Activated naive CD4-positive, alpha-beta T cell treated with anti-CD3 and anti-CD28 coated beads, Interleukin-2, amount 10 ng/mL, durations not matched to agents 7 days and 5 days (primary cell): ENCODE results near the gene IL26.
A peak's percentile ranks its signal among the peaks of the same experiment; 100 is the strongest.

Experiments
- CTCF ChIA-PET: fragments of 350-600 bp; sonication (Branson Sonifier 250); formaldehyde crosslinking; loops from one replicate; lab custom pipeline; 2021; ENCODE audit warnings: antibody characterized with exemption; lab: Charles Lee
- DNase-seq: peaks from one replicate; pipeline ENCODE4 v3.0.0-alpha.2; 2020
- H3K27ac Mint-ChIP-seq: one replicate; pipeline ENCODE4 v1.8.0; 2021; ENCODE audit warnings: mild to moderate bottlenecking, moderate library complexity, mixed read lengths
- H3K27me3 Mint-ChIP-seq: one replicate; pipeline ENCODE4 v1.8.0; 2021; ENCODE audit warnings: mild to moderate bottlenecking, mixed read lengths
- H3K36me3 Mint-ChIP-seq: one replicate; pipeline ENCODE4 v1.8.0; 2021; ENCODE audit warnings: mixed read lengths
- H3K4me1 Mint-ChIP-seq: one replicate; pipeline ENCODE4 v1.8.0; 2021; ENCODE audit warnings: mixed read lengths
- H3K4me3 Mint-ChIP-seq: one replicate; pipeline ENCODE4 v1.8.0; 2021; ENCODE audit warnings: mild to moderate bottlenecking, moderate library complexity, mixed read lengths
- H3K9me3 Mint-ChIP-seq: one replicate; pipeline ENCODE4 v1.8.0; 2021; ENCODE audit warnings: mixed read lengths

IL26 gene

GRCh38 chr12:68173792-68174191 is 51.8 kb downstream of the IL26 start:
- H3K4me1 Mint-ChIP-seq, result peaks cover 50% of the 10 kb centered on the region
- H3K27me3 Mint-ChIP-seq, result no peaks in the 10 kb centered on the region
- H3K9me3 Mint-ChIP-seq, result peaks cover 6% of the 10 kb centered on the region
- H3K4me3 Mint-ChIP-seq, result no peak overlapping the region
- no peak for DNase-seq
- CTCF ChIA-PET, result interaction anchor here (0.6 kb wide), 1 partner anchor 134 kb away, joined by 5 read pairs; no protein-coding TSS in a partner anchor
- peaks cover 5% of the 10 kb centered on the region for H3K36me3 Mint-ChIP-seq
- no peak overlapping the region for H3K27ac Mint-ChIP-seq

GRCh38 chr12:68170726-68171125 is 54.9 kb downstream of the IL26 start:
- Mint-ChIP-seq H3K36me3 (no peaks in the 10 kb centered on the region), H3K27me3 (no peaks in the 10 kb centered on the region), H3K4me3 (no peak overlapping the region), H3K4me1 (peaks cover 19% of the 10 kb centered on the region), H3K9me3 (peaks cover 5% of the 10 kb centered on the region), H3K27ac (no peak overlapping the region)
- no peak for DNase-seq
- CTCF ChIA-PET, result interaction anchor here (0.8 to 1.4 kb wide), 2 partner anchors 13 to 130 kb away, joined by 5 to 6 read pairs; no protein-coding TSS in a partner anchor

GRCh38 chr12:68169213-68169889 is 56.3 kb downstream of the IL26 start:
- no peak for DNase-seq
- no peak overlapping the region for H3K27ac Mint-ChIP-seq
- H3K9me3 Mint-ChIP-seq, result peaks cover under 1% of the 10 kb centered on the region
- no peaks in the 10 kb centered on the region for H3K36me3 Mint-ChIP-seq
- no peak overlapping the region for H3K4me3 Mint-ChIP-seq
- CTCF ChIA-PET, result interaction anchor here (0.6 to 1.2 kb wide), 2 partner anchors 11 to 54 kb away, joined by 3 to 7 read pairs; no protein-coding TSS in a partner anchor
- H3K27me3 Mint-ChIP-seq, result no peaks in the 10 kb centered on the region
- peaks cover 6% of the 10 kb centered on the region for H3K4me1 Mint-ChIP-seq

GRCh38 chr12:68166317-68166831 is 59.2 kb downstream of the IL26 start:
- CTCF ChIA-PET, result interaction anchor here (1.2 to 1.3 kb wide), 2 partner anchors 10 to 126 kb away, joined by 3 read pairs; no protein-coding TSS in a partner anchor
- H3K4me3 Mint-ChIP-seq, result no peak overlapping the region
- DNase-seq, result no peak
- H3K9me3 Mint-ChIP-seq, result no peaks in the 10 kb centered on the region
- H3K27me3 Mint-ChIP-seq, result no peaks in the 10 kb centered on the region
- no peaks in the 10 kb centered on the region for H3K36me3 Mint-ChIP-seq
- no peak overlapping the region for H3K27ac Mint-ChIP-seq
- H3K4me1 Mint-ChIP-seq, result peaks cover 12% of the 10 kb centered on the region

- Mint-ChIP-seq H3K36me3 (no peaks in the 10 kb centered on the region), H3K9me3 (no peaks in the 10 kb centered on the region), H3K27ac (no peak overlapping the region), H3K4me3 (no peak overlapping the region), H3K27me3 (no peaks in the 10 kb centered on the region), H3K4me1 (peaks cover 18% of the 10 kb centered on the region)
- CTCF ChIA-PET, result no interaction called here
- DNase-seq, result no peak
Observed at GRCh38 chr12:68163560-68164081, 62.0 kb downstream of the IL26 start.

GRCh38 chr12:68162374-68162773 is 63.2 kb downstream of the IL26 start:
- H3K27ac Mint-ChIP-seq, result no peak overlapping the region
- peaks cover 21% of the 10 kb centered on the region for H3K4me1 Mint-ChIP-seq
- CTCF ChIA-PET, result interaction anchor here (0.9 to 1.8 kb wide), 3 partner anchors 10 to 122 kb away, joined by 3 to 4 read pairs (median 3); no protein-coding TSS in a partner anchor
- no peaks in the 10 kb centered on the region for H3K36me3 Mint-ChIP-seq
- H3K4me3 Mint-ChIP-seq, result no peak overlapping the region
- no peaks in the 10 kb centered on the region for H3K9me3 Mint-ChIP-seq
- H3K27me3 Mint-ChIP-seq, result no peaks in the 10 kb centered on the region
- DNase-seq, result no peak

GRCh38 chr12:68159681-68160304 is 65.8 kb downstream of the IL26 start, which contains the start of gene IFNG:
IFNG (minus strand) TSS chr12:68159740; CDS start chr12:68159615, 125 bp downstream.
- no peaks in the 10 kb centered on the region for H3K27me3 Mint-ChIP-seq
- DNase-seq, result no peak
- H3K27ac Mint-ChIP-seq, result peak within 1 kb of the TSS; percentile 62
- H3K4me3 Mint-ChIP-seq, result peak within 1 kb of the TSS; percentile 14
- H3K36me3 Mint-ChIP-seq, result no peaks in the 10 kb centered on the region
- no peaks in the 10 kb centered on the region for H3K9me3 Mint-ChIP-seq
- CTCF ChIA-PET, result interaction anchor here (0.7 to 7.1 kb wide), 5 partner anchors 36 to 121 kb away, joined by 3 to 157 read pairs (median 19); no protein-coding TSS in a partner anchor
- H3K4me1 Mint-ChIP-seq, result peaks cover 30% of the 10 kb centered on the region

- CTCF ChIA-PET, result interaction anchor here (0.6 to 7.1 kb wide), 31 partner anchors 11 to 827 kb away, joined by 3 to 157 read pairs (median 5); no protein-coding TSS in a partner anchor
- no peaks in the 10 kb centered on the region for H3K9me3 Mint-ChIP-seq
- H3K36me3 Mint-ChIP-seq, result no peaks in the 10 kb centered on the region
- no peak overlapping the region for H3K27ac Mint-ChIP-seq
- no peak overlapping the region for H3K4me3 Mint-ChIP-seq
- no peaks in the 10 kb centered on the region for H3K27me3 Mint-ChIP-seq
- peaks cover 25% of the 10 kb centered on the region for H3K4me1 Mint-ChIP-seq
- DNase-seq, result no peak
Observed at GRCh38 chr12:68158432-68158831, 67.2 kb downstream of the IL26 start.

- Mint-ChIP-seq H3K27ac (no peak overlapping the region), H3K9me3 (no peaks in the 10 kb centered on the region), H3K36me3 (no peaks in the 10 kb centered on the region), H3K4me3 (no peak overlapping the region), H3K27me3 (no peaks in the 10 kb centered on the region), H3K4me1 (peaks cover 17% of the 10 kb centered on the region)
- CTCF ChIA-PET, result interaction anchor here (0.7 to 7.1 kb wide), 21 partner anchors 11 to 801 kb away, joined by 3 to 157 read pairs (median 5); no protein-coding TSS in a partner anchor
- no peak for DNase-seq
Observed at GRCh38 chr12:68157380-68157779, 68.2 kb downstream of the IL26 start.

GRCh38 chr12:68156636-68157035 is 69.0 kb downstream of the IL26 start:
- DNase-seq, result no peak
- Mint-ChIP-seq H3K27me3 (no peaks in the 10 kb centered on the region), H3K36me3 (no peaks in the 10 kb centered on the region), H3K4me3 (no peak overlapping the region), H3K4me1 (peaks cover 17% of the 10 kb centered on the region), H3K9me3 (no peaks in the 10 kb centered on the region), H3K27ac (no peak overlapping the region)
- CTCF ChIA-PET, result interaction anchor here (0.7 to 7.1 kb wide), 13 partner anchors 10 to 118 kb away, joined by 3 to 157 read pairs (median 5); no protein-coding TSS in a partner anchor

GRCh38 chr12:68154779-68155178 is 70.8 kb downstream of the IL26 start:
- CTCF ChIA-PET, result interaction anchor here (1.1 to 7.1 kb wide), 2 partner anchors 86 to 116 kb away, joined by 3 to 157 read pairs; no protein-coding TSS in a partner anchor
- Mint-ChIP-seq H3K4me1 (peaks cover 19% of the 10 kb centered on the region), H3K27ac (no peak overlapping the region), H3K27me3 (no peaks in the 10 kb centered on the region), H3K4me3 (no peak overlapping the region), H3K36me3 (no peaks in the 10 kb centered on the region), H3K9me3 (no peaks in the 10 kb centered on the region)
- DNase-seq, result no peak
